HG03025 (cell line): ENCODE data around the gene AWAT2.

Experiments used
- ATAC-seq: cut with Tn5 transposase; IDR thresholded peaks from one replicate; pipeline ENCODE4 v1.9.1; 2021; ENCODE audit warnings: mild to moderate bottlenecking, moderate library complexity; ENCODE audit not compliant: unreplicated experiment, low FRiP score

Gene AWAT2, protein sequence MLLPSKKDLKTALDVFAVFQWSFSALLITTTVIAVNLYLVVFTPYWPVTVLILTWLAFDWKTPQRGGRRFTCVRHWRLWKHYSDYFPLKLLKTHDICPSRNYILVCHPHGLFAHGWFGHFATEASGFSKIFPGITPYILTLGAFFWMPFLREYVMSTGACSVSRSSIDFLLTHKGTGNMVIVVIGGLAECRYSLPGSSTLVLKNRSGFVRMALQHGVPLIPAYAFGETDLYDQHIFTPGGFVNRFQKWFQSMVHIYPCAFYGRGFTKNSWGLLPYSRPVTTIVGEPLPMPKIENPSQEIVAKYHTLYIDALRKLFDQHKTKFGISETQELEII

DNA sequence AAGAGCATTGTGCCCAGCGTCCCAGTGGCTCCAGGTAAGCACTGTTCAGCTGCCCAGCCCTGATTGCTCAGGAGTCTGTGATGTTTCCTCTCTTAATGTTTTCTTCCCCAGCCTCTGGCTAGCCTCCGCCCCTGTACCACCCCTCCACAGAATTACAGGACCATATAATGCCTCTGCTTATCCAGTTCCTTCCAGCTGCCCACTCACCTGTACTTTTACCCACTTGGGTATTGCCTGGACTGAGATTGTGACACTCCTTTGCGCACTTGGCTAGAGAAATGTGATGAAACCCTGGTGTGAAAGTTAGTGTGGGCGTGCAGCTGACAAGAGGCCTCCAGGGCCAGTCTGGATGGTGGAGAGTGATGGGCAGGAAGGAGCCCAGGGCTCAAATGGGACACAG is at the start of gene AWAT2:
AWAT2 (minus strand) TSS at position 14 of the 400 bp plus-strand sequence; CDS start at position 8, 6 bp downstream.
- no peak for ATAC-seq

DNA sequence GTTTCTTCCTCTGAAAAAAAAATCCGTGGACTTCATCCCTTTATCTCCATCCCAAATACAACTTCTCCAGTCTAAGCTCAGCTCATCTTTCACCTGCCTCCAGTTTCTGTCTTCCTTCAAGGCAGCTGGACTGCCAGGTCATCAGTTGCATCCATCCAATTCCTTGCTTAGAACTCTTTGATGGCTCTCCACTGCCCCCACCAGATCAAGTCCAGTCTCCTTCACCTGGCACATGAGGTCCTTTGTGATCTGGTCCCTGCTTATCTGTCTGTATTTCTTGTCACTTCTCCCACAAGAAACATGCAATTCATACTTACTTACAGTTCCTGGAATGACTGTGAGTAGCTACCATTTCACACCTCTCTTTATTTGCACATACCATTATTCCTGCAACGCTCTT is 46.3 kb upstream of the AWAT2 start:
- no peak for ATAC-seq

DNA sequence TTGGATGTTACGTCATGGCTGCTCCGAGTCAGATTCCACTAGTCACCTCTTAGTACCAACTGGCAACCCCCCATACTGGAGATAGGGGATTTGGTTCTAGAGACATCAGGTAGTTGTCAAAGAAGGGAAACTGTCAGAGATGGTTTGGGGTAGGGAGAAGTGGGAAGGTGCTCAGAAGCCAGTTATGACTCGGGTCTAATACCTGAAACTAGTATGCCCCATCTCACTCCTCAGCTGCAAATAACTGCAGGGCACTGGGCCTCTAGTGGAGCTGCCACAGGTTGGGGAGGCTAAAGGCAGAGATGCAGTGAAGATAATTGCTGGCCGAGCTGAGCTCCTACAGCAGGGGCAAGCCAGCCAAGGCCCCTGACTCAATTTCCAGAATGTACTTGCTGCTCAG is 42.5 kb upstream of the AWAT2 start:
- ATAC-seq = peak; percentile 86

DNA sequence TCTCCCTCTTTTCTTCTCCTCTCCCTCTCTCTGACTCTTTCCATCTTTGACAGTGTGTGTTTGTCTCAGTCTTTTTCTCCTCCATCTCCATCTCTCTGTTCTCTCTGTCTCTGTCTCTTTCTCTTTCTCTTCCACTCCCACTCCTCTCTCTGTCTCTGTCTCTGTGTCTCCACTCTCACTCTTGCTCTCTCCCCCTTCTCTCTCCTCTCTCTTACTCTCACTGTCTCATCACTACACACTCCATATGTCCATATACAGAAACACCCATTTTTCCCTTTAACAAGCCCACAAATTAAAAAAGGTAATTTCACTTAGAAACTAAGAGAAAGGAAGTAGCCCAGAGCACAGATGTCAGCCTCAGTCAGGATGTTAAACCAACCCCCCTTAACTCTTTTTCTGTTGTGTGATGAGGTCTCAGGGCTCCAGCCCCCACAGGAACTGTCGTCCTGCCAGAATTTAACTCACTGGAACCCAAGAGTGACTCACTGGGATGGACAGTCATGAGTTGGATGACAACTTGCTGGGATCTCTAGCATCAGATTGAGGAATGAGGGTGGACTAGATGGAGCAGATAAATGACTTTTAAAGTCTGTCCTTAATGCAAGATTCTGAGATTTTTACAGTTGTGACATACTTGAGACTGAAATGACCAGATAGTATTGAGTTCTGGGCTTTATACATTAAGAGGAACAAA is 40.0 kb upstream of the AWAT2 start:
- no peak for ATAC-seq

DNA sequence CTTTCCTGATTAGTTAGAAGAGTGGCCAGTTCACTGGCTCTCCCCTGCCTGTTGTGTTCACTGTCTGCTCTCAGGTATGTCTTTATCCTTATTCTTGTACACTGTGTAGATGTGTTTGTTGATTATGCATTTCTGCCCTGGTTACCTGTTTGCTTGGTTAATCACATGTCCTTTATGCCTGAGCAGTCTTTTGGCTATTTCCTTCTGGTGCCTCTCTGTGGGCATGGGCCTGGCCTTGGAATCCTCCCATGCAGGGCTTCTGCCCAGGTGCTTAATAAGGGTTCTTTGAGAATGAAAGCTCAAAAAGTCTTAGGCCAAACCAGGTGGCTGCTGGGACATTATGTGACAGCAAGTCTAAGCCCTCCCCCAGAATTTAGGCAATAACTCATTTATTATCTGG is 39.0 kb upstream of the AWAT2 start:
- no peak for ATAC-seq

DNA sequence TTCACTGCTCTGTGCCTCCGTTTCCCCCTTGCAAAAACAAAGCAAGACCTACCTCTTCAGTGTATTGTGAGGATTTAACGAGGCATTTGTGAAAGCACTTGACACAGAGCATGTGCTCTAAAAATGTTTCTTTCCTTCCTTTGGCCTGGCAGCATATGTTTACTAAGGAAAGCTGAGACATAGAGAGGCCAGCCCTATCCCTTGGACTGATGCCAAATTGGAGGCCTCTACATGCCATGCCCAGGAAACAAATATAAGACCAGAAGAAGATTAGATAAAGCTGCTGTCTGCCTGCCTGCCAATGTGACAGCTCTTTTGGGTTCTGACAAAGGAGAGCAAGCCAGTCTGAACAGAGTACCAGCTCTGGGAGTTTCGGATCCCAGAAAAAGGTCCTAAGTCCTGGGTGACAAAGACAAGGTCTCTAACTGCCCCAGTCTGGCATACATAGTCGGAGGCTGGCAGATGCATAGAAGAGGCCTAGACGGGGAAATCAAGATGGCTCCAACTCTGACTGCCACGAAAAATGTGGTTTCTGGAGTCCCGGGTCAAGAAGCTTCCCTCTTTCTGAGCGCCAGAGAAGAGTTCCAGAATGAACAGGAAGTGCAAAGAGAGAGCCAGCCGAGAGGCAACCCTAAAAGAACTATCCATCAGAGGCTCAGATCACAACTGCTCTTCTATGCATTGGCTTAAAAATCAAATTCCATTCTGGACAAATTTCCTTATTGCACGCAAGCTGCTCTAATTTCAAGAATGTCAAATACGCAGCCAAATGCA is 38.3 kb upstream of the AWAT2 start:
- no peak for ATAC-seq

DNA sequence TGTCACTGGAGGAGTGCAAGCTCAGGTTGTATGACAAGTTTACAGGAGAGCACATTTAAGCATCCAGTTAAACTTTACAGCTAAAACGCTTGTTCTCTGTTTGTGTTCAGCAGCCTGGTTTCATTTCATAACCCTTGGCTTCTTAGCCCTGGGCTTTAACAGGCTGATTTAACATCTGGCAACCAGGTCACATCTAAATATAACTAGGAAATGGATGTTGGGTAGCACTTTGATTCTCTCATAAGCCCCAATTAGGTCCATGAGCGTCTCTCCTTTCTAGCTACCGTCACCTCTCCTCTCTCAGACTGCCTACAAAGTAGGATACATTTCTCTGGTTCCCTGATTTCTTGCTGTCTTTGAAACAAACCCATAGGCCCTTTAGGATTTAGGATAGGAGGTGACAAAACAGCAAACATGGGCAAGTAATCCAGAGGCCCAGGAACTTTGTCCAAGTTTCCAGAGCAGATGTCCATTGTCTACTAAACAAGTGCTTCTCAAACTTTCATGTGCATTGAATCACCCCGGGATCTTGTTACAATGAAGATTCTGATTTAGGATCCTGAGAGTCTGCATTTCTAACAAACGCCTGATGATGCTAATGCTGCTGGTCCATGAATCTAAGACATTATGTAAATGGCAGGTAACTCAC is 35.0 kb upstream of the AWAT2 start:
- no peak for ATAC-seq

DNA sequence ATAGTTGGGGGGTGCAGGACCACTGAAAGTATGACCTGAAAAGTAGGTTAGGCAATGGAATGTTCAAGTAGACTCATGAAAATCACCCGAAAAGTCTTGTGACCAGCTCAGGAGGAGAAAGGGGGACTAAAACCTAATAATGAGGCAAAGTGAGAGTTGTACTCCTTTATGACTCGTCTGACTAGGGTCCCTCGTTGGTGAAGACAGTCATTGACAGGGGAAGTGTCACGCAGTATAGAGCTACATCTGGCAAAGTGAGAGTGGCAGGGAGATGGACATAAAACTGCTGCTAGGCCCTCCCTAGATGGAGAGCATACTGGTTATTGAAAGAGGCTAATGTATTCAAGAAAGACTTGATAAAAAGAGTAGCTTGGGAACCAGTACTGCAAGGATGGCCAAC is 33.0 kb upstream of the AWAT2 start:
- ATAC-seq = no peak

DNA sequence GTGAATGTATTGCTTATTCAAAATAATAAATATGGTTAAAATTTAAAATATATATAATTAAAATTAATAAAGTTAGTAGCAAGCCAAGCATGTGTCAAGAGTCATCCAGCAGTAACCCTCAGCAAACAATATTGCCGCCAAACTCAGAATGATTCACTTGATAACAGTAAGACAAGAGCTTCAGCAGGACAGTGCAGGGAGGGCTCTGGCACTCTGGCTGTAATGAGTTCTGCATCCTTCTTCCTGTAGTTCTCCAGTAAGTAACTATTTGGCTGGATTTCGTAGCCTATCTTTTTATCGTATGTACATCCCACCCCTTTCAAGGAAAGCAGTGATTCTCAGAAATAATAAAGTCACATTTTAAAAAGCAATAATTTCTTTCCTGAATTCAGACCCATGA is 30.1 kb upstream of the AWAT2 start:
- ATAC-seq = no peak

DNA sequence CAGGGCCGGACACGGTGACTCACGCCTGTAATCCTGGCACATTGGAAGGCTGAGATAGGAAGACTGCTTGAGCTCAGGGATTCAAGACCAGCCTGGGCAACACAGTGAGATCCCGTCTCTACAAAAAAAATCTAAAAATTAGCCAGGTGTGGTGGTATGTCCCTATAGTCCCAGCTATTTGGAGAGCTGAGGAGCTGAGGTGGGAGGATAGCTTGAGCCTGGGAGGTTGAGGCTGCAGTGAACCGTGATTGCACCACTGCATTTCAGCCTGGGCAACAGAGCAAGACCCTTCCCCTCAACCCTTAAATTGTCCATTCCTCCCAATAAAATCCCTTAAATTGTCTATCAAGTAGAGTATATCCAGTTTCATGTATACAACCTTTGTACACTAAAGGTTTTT is 29.6 kb upstream of the AWAT2 start:
- ATAC-seq = no peak

DNA sequence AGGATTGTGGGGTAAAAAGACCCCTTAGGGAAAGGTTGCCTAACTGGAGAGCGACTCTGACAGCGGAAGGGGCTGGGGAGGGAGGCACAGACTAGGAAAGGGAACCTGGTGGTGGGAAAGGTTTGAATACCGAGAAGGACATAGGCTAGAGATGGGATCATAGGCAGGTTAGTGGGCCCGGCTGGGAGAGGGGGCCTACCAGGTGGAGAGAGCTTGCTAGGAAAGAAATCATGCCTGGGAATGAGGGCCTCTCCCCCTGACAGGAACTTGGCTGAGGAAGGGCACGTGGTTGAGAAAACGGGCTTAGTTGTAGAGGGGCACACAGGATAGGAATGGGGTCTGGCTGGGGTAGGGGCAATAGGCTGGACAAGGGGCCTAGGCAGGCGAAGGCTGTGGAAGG is 16.9 kb upstream of the AWAT2 start:
- no peak for ATAC-seq

DNA sequence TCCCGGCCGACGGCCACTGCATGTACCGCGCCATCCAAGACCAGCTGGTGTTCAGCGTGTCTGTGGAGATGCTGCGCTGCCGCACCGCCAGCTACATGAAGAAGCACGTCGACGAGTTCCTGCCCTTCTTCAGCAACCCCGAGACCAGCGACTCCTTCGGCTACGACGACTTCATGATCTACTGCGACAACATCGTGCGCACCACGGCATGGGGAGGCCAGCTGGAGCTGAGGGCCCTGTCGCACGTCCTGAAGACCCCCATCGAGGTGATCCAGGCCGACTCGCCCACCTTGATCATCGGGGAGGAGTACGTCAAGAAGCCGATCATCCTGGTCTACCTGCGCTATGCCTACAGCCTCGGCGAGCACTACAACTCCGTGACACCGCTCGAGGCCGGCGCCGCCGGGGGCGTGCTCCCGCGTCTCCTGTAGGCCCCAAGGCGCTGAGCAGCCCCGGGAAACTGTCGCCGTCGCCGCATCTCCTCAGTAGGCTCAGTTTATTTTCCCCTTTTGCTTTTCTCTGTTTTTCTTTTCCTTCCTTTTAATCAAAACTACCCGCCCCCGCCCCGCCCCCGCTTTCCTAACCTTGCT is 13.3 kb upstream of the AWAT2 start:
- ATAC-seq = no peak

DNA sequence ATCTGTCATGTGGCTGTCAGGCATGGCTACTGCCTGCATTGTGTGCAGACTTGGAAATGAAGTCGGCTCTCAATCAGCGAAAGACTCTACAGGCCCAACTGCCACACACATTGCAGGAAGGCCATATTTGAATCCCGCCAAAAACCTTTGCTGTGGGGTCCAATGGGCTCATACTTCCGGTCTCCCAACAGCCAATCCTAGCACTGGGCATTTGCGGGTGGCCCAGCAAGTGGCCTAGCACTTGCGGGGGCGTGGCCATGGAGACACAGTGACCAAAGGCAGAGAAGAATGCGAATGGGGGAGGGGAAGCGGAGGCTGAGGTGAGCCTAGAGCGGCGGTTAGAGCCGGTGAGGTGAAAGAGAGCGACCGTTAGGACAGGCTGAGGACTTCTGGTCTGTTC is 12.3 kb upstream of the AWAT2 start, which contains the start of gene OTUD6A:
OTUD6A (plus strand) TSS at position 382 of the 400 bp plus-strand sequence. CDS start 68 bp downstream, outside the sequence.
- no peak for ATAC-seq

DNA sequence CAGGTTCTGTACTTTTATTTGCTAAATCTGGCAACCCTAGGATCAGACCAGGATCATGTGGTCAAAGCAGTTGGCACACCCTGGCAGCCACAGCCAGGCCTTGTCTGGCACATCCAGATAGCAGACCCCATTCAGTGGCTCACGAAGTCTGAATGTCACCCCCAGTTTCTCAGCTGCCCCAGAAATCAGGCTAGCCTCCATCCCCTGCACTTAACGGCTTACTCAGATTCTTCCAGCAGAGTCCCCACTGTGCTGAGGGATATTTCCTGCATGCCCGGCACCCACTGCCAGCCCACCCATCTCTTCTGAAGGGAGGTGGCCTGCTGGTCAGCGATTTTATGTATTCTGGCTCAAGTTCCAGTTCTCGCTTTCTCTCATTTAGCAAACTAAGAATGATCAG is 4.7 kb upstream of the AWAT2 start:
- no peak for ATAC-seq

DNA sequence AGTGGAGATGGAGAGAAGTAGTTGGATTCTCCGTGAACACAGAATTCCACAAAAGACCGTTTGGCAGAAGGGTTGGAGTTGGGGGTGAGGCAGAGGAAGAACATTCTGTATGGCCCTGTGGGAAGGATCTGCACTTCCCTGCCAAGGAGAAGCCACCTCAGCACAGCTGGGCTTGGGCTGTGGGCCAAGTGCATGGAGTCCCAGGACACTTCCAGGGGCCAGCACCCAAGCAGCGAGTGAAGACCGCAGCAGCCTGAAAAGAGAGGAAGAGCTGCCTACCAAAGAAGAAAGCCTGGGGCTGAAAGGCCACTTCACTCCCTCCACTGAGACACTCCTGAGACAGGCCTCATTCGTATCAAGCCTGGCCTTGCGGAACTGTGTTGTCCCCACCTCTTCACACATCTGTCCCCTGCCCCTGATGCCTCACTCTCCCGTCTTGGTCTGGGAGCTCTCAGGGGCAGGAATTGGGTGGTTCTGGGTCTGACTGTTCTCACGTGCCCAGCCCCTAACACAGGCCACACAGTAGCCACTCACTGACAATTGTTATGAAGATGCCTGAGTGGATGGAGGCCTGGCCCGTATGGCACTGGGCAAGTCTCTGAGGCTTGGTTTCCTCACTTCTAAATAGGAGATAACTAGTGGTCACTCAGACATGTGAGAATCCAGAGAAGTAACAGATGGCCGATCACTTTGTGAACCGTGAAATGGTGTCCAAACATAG is 3.3 kb upstream of the AWAT2 start:
- no peak for ATAC-seq

DNA sequence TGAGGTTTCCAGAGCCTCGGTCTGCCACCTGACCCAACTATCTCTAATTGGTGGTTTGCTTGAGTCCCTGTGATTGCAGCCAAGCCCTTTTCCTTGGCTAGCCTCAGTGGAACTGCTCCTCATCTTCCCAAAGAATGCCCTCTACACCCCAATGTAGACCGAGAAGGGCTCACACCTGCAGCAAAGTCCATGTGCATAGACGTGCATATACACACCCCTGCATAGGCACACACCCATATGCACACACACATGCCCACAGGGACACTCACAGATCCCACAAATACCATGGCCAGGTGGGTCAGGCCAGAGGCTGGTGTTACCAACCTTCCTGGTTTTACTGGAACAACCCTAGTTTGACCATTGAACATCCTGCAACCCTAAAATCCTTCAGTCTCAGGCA is 332 bp downstream of the AWAT2 start:
- ATAC-seq = no peak

DNA sequence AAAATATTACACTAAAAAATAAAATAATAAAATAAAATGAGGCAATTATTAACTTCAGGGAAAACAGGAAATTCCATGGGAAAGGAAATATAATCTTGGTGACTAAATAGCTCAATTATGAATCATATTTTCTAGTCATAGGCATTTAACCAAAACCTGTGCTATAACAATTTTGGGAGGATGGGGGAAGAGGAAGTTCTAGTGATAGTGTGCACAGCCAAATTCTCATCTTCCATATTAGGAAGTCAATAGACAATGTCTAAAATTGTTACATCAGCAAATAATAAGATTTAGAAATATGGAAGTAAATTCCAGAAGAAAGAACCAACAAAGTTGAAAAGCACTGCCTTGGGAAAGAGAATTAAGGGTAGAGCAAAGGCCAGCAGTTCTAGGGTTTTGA is 2.8 kb downstream of the AWAT2 start:
- no peak for ATAC-seq

DNA sequence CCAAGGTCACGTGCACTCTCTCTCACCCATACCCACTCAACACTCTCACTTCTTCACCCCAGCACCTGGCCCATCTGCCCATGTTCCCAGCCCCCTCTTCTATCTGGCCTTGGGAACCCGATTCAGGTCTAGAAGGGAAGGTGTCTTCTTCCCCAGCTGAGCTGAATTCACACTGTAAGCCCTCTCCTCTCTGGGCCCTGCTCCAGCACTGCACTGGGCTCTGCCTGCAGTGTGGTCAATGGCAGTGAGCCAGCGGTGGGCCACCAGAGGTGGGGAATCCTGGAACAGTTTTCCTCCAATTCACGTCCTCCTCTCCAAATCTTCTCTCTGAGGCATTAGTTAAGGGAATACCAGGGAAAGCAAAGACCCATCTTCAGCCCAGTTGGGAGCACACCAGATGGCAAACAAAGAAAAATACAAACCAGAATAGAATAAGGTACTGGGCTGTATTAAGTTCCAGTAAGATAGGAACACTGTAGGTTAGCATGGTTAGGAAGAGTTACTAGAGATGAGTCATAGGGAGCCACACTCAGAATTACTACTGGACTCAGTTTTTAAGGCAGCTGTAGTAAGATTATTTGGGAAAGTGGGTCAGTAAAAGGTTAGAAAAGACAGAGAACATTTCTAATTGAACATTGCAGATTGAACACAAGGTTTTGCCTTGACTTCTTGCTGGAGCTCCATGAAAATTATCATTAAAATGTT is 5.0 kb downstream of the AWAT2 start:
- no peak for ATAC-seq

DNA sequence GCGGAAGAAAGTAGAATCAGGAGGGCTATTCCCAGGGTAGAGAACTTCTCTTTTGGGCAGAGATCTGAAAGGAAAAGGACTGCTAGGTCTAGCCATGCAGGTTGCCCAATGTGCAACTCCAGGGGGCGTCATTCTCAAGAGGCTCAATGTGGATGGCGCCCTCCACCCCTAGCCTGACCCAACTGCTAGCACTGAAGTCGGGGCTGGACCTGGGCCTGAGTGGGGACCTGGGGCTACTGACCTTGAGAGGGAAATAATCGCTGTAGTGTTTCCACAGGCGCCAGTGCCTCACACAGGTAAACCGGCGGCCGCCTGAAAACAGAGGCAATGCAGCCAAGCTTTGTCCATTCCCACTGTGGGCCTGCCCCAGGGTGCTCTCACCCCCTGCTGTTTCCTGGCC is 6.1 kb downstream of the AWAT2 start:
- no peak for ATAC-seq
